HL-60/S4 (cell line): Measurements from ENCODE around the gene TNRC6C.
"Not testable (repeated sequence)": the region's sequence is repeated elsewhere in the genome, so short reads cannot be mapped to it uniquely, and the experiment has no call there.

ENCODE experiments used
- in situ Hi-C: fragments of 300-500 bp; cut with MboI; formaldehyde crosslinking; loops from 2 replicates; pipeline ENCODE4 v1.14.3; 2022; ENCODE audit warnings: low sequenced_read_pairs

TNRC6C gene

GRCh38 chr17:77961741-77962140 is 3.2 kb downstream of the TNRC6C start:
- in situ Hi-C loops = no loop called here

GRCh38 chr17:77962348-77962747 is 3.8 kb downstream of the TNRC6C start:
- in situ Hi-C loops = no loop called here

- in situ Hi-C loops = no loop called here
Measured at GRCh38 chr17:77963441-77963840, 4.9 kb downstream of the TNRC6C start.

GRCh38 chr17:77965352-77965751 is 6.8 kb downstream of the TNRC6C start:
- in situ Hi-C loops = no loop called here

GRCh38 chr17:77966476-77966875 is 8.0 kb downstream of the TNRC6C start:
- in situ Hi-C loops = no loop called here

- in situ Hi-C loops = no loop called here
Measured at GRCh38 chr17:77968788-77969187, 10.3 kb downstream of the TNRC6C start.

GRCh38 chr17:77972271-77972670 is 13.8 kb downstream of the TNRC6C start:
- in situ Hi-C loops = not testable (repeated sequence)

- in situ Hi-C loops = no loop called here
Measured at GRCh38 chr17:77973953-77974352, 15.4 kb downstream of the TNRC6C start.

GRCh38 chr17:77974396-77974795 is 15.9 kb downstream of the TNRC6C start:
- in situ Hi-C loops = no loop called here

GRCh38 chr17:77982430-77982829 is 23.9 kb downstream of the TNRC6C start:
- in situ Hi-C loops = not testable (repeated sequence)

- in situ Hi-C loops = no loop called here
Measured at GRCh38 chr17:77990301-77990700, 31.8 kb downstream of the TNRC6C start.

GRCh38 chr17:77993735-77994134 is 35.2 kb downstream of the TNRC6C start:
- in situ Hi-C loops = not testable (repeated sequence)

- in situ Hi-C loops = no loop called here
Measured at GRCh38 chr17:77995146-77995852, 36.8 kb downstream of the TNRC6C start.

GRCh38 chr17:77996256-77996655 is 37.8 kb downstream of the TNRC6C start:
- in situ Hi-C loops = no loop called here

- in situ Hi-C loops = loop anchor here (25.0 kb wide), 1 partner anchor 462 kb away; no protein-coding TSS in a partner anchor
Measured at GRCh38 chr17:77999413-78000173, 41.1 kb downstream of the TNRC6C start.

GRCh38 chr17:78000341-78000740 is 41.8 kb downstream of the TNRC6C start:
- in situ Hi-C loops = loop anchor here (25.0 kb wide), 1 partner anchor 463 kb away; no protein-coding TSS in a partner anchor

GRCh38 chr17:78001182-78001581 is 42.7 kb downstream of the TNRC6C start:
- in situ Hi-C loops = loop anchor here (25.0 kb wide), 1 partner anchor 464 kb away; no protein-coding TSS in a partner anchor

GRCh38 chr17:78001612-78002011 is 43.1 kb downstream of the TNRC6C start:
- in situ Hi-C loops = loop anchor here (25.0 kb wide), 1 partner anchor 464 kb away; no protein-coding TSS in a partner anchor

- in situ Hi-C loops = loop anchor here (25.0 kb wide), 1 partner anchor 465 kb away; no protein-coding TSS in a partner anchor
Measured at GRCh38 chr17:78002166-78002565, 43.7 kb downstream of the TNRC6C start.

GRCh38 chr17:78005452-78006171 is 47.1 kb downstream of the TNRC6C start:
- in situ Hi-C loops = loop anchor here (25.0 kb wide), 1 partner anchor 468 kb away; no protein-coding TSS in a partner anchor

GRCh38 chr17:78006338-78006737 is 47.8 kb downstream of the TNRC6C start:
- in situ Hi-C loops = loop anchor here (25.0 kb wide), 1 partner anchor 469 kb away; no protein-coding TSS in a partner anchor
